NCI-H1417 treated with DMSO at 0.1 percent for 48 hours (cell line): ENCODE data around the gene NDUFB10.

Experiments
- DNase-seq: peaks from one replicate; lab custom pipeline; 2025; lab: John Stamatoyannopoulos, UW

Gene NDUFB10

DNA sequence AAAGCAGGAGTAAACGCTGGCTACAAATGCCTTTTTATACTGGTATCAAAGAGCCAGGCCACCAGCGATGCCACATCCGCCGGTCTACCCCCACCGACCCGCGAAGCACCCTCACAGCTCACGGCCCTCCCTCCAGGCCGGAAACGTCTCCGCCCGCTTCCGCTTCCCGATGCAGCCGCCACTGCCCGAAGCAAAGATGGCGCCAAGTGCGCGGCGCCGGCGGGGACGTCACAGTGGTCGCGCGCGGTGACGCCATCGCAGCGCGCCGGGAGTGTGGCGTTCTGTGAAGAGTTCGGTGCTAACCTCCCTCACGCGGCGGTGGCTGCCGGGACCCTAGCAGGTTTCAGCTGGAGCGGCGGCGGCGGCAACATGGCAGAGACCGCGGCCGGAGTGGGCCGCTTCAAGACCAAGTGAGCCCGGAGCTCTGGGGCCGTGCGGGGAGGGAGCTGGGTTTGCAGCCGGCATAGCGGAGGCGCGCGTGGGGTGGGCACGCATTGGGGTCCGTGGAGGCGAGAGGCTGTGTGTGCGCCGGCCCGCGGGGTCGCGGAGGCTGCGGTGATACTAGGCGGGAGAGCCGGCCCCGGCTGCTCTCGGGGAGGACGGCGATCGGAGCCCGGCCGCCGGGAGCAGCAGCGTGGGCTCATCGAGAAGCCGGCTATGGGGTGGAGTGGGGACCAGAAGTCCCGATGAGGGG lies 12.6 kb downstream of the NDUFB10 start, which contains the start of gene TBL3:
TBL3 (plus strand) TSS at position 258 of the 694 bp plus-strand sequence; CDS start at position 370, 112 bp downstream.
- DNase-seq = peak; percentile 59

DNA sequence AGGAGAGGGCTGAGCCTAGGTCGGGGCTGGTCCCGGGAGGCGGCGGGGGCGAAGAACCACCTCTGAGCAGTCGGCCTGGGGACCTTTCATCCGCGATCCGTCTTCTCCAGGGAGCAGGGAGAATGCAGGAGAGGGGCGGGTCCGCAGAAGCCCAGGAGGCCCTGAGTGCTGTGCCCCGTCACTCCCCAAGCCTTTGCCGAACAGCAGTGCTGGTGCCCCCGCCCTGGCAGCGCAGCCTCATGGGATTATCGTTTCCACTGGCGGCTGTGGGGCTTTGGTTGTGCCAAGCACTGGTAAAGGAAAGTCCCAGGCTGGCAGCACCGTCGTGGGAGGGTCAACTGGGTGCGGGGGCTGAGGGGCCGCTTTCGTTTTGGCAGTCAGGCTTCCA lies 13.1 kb downstream of the NDUFB10 start:
- no peak for DNase-seq

DNA sequence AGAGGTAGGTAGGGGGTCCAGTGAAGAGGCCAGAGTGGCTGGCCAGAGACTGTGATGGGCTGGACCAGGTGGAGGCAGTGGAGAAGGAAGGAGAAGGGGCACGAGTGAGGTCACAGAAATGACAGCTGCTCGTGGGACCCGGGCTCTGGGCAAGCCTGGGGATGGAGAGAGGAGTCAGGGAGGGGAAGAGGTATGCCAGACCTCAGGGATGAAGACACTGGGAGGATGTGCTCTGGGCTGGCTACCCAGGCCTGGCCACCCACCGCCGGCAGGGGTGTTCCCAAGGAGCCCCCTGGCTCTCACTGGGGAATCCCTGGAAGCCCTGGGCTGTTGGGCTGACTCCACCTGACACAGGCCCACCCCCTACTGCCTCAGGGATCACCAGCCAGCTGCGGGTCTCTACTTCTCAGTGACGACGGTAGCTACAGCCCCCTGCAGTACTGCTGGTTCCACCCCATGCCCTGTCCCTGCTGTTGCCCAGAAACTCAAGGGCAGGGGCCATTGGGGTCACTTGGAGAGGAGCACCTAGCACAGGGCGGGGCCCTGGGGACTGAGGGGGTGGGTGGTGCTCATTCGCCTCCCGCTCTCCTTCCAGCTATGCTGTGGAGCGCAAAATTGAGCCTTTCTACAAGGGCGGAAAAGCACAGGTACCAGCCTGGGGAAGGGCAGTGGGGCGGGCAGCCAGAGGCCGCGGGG lies 14.3 kb downstream of the NDUFB10 start:
- no peak for DNase-seq

DNA sequence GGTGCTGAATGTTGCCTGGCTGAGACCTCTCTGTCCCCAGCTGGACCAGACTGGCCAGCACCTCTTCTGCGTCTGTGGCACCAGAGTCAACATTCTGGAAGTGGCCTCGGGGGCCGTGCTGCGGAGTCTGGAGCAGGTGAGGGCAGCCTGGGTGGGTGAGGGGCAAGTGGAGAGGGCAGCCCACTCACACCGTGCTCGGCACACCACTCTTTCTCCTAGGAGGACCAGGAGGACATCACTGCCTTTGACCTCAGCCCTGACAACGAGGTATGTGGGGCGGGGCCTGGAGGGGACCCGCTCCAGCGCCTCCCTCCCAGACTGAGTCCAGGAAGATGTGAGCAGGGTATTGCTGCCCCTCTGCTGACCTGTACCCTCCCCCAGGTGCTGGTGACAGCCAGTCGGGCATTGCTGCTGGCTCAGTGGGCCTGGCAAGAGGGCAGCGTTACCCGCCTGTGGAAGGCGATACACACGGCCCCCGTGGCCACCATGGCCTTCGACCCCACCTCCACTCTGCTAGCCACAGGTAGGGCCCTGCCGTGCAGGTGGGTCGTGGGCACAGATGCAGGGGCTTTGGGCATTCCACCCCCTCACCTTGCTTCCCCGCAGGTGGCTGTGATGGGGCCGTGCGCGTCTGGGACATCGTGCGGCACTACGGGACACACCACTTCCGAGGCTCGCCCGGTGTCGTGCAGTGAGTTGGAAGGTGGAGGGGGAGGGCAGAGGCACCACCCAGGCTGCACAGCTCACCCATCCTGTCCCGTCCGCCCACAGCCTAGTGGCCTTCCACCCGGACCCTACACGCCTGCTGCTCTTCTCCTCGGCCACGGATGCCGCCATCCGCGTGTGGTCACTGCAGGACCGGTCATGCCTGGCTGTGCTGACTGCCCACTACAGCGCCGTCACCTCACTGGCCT lies 15.1 kb downstream of the NDUFB10 start:
- DNase-seq = no peak

DNA sequence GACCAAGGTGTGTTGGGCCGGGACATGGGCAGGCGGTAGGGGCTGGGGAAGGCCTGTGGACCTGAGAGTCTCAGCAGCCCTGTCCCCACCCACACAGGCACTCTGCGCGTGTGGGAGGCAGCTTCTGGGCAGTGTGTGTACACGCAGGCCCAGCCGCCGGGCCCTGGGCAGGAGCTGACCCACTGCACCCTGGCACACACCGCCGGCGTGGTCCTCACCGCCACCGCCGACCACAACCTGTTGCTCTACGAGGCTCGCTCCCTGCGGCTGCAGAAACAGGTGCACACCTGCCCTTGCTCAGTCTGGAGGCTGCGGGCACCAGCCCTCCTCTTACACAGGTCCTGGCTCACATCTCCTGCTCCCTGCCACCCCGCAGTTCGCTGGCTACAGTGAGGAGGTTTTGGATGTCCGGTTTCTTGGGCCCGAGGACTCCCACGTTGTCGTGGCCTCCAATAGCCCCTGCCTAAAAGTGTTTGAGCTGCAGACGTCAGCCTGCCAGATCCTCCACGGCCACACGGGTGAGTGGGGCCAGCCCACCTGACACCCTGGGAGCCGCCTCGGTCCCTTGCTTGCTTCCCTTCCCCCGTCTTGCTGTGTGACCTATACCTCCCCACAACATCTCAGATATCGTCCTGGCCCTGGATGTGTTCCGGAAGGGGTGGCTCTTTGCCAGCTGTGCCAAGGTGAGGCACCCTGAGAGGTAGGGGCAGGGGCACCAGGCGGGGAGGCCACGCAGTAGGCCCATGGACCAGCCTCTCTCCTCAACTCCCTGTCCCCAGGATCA lies 16.3 kb downstream of the NDUFB10 start:
- no peak for DNase-seq

DNA sequence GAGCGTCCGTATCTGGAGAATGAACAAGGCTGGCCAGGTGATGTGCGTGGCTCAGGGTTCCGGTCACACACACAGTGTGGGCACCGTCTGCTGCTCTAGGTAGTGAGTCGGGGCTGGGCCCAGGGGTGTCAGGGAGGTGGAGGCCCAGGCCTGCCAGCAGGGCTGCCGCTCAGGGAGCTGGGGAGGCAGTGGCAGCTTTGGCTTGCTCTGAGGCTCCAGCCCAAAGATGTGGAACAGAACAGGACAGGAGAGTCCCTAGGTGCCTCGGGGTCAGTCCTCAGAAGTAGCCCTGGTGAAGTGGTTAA lies 16.8 kb downstream of the NDUFB10 start:
- DNase-seq = no peak

DNA sequence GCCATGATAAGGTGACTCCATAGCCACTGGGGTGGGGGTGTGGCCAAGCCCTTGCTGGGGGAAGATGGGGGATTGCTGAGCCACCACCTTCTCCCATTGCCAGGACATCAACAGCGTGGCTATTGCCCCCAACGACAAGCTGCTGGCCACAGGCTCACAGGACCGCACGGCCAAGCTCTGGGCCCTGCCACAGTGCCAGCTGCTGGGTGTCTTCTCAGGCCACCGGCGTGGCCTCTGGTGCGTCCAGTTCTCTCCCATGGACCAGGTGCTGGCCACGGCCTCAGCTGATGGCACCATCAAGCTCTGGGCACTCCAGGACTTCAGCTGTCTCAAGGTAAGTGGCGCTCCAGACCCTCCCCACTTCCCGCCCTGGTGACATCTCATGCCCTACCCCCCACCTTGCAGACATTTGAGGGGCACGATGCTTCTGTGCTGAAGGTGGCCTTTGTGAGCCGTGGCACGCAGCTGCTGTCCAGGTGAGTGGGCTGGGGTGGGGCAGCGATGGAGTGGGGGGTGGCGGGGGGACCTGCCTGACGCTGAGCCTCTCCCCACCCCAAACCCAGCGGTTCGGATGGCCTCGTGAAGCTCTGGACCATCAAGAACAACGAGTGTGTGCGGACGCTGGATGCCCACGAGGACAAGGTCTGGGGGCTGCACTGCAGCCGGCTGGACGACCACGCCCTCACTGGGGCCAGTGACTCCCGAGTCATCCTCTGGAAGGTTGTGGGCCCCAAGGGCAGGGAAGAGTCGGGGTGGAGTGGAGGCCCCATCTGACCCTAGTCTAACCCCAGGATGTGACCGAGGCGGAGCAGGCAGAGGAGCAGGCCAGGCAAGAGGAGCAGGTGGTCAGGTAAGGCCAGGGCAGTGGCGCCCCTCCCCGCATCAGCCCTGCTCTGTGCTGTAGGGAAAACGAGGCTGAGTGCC lies 17.9 kb downstream of the NDUFB10 start:
- DNase-seq = no peak

DNA sequence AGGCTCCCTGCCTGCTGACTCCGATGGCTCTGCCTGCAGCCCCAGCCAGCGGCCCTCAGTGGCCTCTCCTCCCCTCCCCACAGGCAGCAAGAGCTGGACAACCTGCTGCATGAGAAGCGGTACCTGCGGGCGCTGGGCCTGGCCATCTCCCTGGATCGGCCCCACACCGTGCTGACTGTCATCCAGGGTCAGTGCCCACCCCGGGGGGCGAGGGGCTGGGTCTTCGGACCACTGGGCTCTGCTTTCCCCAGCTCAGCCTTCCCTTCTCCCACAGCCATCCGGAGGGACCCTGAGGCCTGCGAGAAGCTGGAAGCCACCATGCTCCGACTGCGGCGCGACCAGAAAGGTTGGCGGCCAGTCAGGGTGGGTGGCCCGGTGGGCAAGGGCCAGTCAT lies 18.5 kb downstream of the NDUFB10 start:
- no peak for DNase-seq

DNA sequence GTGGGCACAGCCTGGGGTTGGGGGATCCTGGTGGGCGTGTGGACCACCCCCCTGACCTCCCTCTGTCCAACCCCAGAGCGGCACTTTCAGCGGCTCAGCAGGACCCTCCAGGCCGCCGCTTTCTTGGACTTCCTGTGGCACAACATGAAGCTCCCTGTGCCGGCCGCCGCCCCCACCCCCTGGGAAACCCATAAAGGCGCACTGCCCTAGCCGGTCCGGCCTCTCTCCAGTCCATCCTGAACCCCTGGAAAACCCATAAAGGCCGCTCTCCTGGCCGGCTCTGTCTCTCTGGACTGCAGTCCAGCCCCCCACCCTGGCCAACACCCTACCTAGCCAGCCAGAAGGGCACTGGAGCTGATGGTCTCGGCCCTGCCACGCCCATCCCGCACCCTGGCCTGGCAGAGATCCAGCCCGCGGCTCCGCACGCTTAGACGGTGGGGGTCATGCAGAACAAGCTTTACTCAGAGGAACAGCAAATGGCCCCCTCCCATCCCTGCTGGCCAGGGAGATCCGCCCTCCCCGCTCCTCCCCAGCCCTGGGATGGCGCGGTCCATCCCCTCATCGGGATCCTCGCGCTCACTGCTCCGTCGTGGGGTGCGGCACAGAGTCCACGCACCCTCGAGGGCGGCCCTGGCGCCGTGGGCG lies 19.3 kb downstream of the NDUFB10 start:
- DNase-seq = no peak

DNA sequence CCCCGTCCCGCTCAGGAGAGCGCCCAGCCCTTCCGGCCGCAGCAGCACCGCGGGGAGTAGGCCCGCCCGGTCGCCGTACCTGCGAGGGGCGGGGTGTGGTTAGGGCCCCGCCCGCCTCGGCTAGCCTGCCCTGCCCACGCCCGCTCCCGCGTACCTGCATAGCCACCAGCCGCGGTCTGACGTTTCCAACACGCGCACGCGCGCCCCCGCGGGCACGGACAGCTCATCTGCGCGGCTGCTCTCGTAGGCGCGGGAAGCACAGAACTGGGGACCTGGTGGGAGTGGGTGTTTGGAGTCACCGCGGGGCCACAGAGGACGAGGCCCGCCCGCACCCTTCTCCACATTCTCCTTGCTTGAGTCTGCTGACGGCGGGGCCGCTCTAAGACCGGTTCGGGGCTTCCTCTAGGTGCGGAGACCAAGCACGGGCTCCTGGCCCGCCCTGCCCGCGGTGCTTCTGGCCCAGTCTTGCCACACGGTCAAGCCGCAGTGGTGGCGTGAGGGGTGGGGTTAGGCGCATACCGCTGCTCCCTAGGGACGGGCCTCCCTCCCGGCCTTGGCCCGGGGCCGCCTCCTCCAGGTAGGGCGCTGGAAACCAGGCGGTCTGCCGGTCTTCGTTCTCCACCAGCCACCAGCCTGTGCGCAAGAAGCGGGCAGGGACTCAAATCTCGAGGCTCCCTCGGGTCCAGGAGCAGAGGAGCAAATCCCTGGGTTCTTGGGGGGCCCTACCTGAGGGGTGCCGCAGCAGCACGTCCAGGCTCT lies 20.1 kb downstream of the NDUFB10 start:
- DNase-seq = no peak

DNA sequence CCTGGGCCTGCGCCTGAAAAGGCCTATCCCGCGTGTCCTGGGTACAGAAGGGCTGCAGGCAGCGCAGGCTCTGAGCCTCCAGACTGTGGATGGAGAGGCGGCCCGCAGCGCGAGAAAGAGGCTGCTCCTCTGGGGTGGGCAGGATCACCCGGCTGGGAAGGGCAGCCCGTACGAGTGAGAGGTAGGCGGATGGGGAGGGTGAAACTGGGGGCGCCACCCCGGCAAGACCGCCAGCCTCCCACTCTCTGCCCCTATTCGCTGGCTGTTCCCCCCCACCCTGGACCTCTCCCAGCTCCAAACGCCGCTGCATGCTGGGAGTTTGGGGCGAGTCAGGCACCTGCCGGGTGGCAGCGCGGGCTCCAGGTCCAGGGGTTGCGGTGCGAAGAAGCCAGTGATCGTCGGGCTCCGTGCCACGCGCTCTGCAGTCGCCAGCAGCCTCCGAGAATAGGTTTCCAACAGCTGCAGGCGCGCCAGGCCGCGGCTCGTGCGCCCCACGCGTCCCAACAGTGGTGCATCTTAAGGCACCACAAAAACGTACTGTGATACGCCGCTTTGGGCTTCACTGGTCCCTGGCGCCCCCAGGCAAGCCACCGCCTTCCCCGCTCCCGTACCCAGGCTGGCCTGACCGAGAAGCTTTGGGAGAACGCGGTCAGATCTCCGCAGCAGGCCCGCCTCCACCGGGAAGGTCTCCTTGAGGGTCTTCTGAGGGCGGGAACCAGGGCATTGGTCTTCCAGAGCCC lies 20.9 kb downstream of the NDUFB10 start:
- DNase-seq = no peak

DNA sequence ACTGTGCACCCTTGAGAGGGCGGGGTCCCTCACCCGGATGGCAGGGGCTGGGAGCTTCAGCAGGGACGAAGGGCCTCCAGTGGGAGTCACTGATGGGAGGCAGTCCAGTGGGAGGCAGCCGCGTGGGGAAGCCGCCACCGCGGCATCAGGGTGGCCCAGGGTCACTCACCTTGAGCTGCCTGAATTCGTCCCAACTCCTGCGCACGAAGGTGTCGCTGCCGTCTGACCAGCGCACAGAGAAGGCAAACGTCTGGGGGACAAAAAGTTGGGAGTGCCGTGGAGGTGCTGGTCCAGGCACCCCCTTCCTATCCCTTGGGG lies 21.4 kb downstream of the NDUFB10 start:
- DNase-seq = no peak

DNA sequence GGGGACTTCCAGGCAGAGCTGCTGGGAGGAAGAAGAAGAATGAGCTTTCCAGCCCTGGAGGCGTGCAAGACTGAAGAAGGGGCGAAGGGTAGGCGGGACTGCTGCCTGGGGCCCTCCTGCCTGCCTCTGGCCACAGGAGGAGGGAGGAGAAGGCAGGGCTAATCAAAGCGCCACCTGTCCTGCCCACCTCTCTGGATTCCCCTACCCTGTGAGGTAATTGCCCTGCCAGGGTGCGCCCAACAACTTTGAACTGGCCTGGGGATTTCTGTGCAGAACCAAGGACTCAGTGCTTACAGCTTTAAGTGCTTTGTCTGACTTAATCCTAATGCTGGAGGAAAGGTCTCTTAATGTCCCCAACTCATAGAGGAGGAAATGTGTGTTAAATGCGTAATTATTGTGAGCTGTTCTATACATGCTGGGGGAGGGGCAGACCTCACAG lies 22.1 kb downstream of the NDUFB10 start, which contains the start of gene NOXO1:
NOXO1 (minus strand) TSS at position 72 of the 439 bp plus-strand sequence. CDS start 290 bp downstream, outside the sequence.
- DNase-seq = no peak

DNA sequence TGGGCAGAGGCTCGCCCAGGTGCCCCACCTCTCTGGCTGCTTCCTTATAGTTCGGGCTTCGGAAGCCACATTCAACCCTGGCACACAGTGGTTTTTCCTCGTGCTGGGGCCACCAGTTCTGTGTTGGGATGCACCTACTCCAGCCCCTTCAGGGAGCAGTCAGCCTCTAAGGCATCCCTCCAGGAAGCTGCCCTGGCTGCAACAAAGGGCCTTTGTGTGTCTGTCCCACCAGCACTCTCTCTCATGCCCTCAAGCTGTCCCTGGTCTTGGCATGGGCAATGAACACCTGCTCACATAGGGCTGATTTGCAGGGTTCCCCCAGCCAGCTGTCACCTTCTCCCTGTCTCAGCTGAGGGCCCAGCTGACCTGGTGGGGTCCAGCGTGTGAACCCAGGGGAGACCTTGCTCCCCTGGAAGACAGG lies 22.7 kb downstream of the NDUFB10 start:
- no peak for DNase-seq

DNA sequence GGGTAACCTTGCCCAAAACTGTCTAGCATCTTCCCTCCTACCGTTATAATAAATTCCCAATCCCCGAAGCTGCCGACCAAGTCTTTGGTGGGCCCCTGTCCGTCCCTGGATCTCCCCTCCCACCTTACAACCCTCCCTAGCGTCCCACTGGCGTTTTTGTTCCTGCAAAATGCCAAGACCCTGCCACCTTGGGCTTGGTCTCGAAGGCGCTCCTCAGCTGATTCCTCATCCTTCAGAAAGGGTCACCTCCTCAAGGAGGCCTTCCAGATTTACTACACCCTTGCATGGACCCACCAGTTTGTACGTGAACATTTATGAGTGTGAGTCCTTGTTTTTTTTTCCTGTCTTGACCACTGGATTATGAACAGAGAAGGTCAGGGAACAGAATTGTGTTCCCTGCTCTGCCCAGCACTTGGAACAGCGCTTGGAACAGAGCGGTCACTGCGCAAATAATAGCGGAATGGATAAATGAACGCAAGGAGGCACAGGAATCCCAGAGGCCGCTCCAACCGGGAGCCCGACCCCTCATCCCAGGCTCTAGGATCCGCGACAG lies 23.7 kb downstream of the NDUFB10 start:
- no peak for DNase-seq

DNA sequence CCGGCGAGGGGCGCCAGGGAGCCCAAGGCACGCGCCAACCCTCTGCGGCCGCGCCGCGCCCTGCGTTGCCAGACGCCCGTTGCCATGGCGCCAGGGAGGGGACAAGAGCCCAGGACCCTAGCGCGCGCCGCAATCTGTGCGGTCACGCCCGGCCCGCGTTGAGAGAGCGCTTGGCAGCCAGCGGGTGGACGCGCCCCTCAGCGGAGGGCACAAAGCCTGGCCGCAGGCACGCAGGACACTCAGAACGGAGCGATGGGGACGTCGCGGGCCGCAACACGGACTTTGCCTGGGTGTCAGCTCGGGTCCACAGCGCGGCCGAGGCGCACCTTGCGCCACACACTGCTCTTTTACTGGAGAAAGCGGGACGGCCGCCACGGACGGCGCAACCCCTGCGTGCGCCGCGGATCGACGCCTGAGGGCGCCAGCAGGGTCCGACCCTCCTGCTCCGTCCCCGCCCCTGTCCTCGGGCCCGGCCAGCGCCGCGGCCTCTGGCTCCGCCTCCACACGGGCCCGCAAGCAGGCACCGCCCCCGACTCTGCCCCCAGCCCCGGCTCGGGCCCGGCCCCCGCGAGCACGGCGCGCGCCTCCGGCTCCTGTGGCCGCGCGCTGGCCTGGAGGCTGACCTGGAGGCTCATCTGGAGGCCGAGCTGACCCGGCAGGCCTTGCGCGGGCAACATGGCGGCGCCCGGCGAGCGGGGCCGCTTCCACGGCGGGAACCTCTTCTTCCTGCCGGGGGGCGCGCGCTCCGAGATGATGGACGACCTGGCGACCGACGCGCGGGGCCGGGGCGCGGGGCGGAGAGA lies 24.4 kb downstream of the NDUFB10 start, which contains the start of gene GFER:
GFER (plus strand) TSS at position 650 of the 803 bp plus-strand sequence; CDS start at position 676, 26 bp downstream.
- DNase-seq = peak; percentile 38
